ENCODE measurements around the gene IQSEC1.

GRCh38 chr3:12977117-12977808, 96.0 kb downstream of the IQSEC1 start:
- TF ChIP-seq CTCF (IDR thresholded peaks at IDR 0.05) (no peak), POLR2A (IDR thresholded peaks at IDR 0.05) (no peak)

Data from Peyer's patch (tissue), 4 donors.